ENCODE data around the gene DEDD. TPM values are rescaled to one million over a fixed set of nuclear protein-coding genes. Genes with fewer than 3 reads are reported as not detected.
A peak's percentile ranks its signal among the peaks of the same experiment; 100 is the strongest.

DEDD gene
- total and polyA plus RNA-seq, 2 donors (not counting 1 experiment from before 2014, with no cell fraction given) = 35.9 to 40.8 TPM

- CTCF ChIA-PET = interaction anchor here (0.6 to 8.7 kb wide), 41 partner anchors 7 to 641 kb away, joined by 3 to 142 read pairs (median 4); partner anchors contain the start of genes ARHGAP30, F11R, ITLN2 and NDUFS2
- H3K4me2 ChIP-seq (replicated peaks; ENCODE audit: low read depth, low read length, poor library complexity, severe bottlenecking) = peak within 1 kb of the TSS; percentile 87
Measured at GRCh38 chr1:161098210-161099068, 34.0 kb downstream of the DEDD start, which contains the start of gene KLHDC9. KLHDC9 (plus strand) TSS chr1:161098361; CDS start chr1:161098536, 175 bp downstream.

More at GRCh38 chr1:161098210-161099068, 34.0 kb downstream of the DEDD start, which contains the start of gene KLHDC9:
- Mint-ChIP-seq H3K9me3 (ENCODE audit: insufficient read depth) (no peaks in the 10 kb centered on the region), H3K27me3 (no peaks in the 10 kb centered on the region), H3K4me3 (peak within 1 kb of the TSS; percentile 94), H3K4me1 (peaks cover 33% of the 10 kb centered on the region), H3K27ac (peak within 1 kb of the TSS; percentile 96)
- Histone ChIP-seq H3K4me1 (ENCODE audit: control insufficient read depth in 2 of 2, insufficient read depth in 2 of 2, low read length in 2 of 2) (peaks cover 16 to 31% of the 10 kb centered on the region in 2 donors), H3K27me3 (replicated peaks in 1 of 4; ENCODE audit: control extremely low read depth in 1 of 4, control insufficient read depth in 3 of 4, insufficient read depth in 4 of 4, low read length in 3 of 4) (no peaks in the 10 kb centered on the region), H3K9me3 (ENCODE audit: control extremely low read depth in 1 of 3, control insufficient read depth in 2 of 3, insufficient read depth in 1 of 3, low read length in 2 of 3) (no peaks in the 10 kb centered on the region), H3K4me3 (ENCODE audit: control extremely low read depth in 1 of 5, extremely low read depth in 1 of 5, insufficient read depth in 1 of 5, low read depth in 2 of 5, low read length in 4 of 5) (peak within 1 kb of the TSS; percentile 51 to 71 (median 60)), H4K20me1 (ENCODE audit: control insufficient read depth, insufficient read depth, low read length, poor library complexity, severe bottlenecking) (no peaks in the 10 kb centered on the region), H3K79me2 (ENCODE audit: control insufficient read depth, insufficient read depth, low read length) (no peaks in the 10 kb centered on the region), H3K36me3 (replicated peaks in 1 of 2; ENCODE audit: control extremely low read depth in 1 of 2, control insufficient read depth in 1 of 2, extremely low read depth in 1 of 2, insufficient read depth in 2 of 2, low read length in 1 of 2) (peaks cover 0 to 24% of the 10 kb centered on the region in 2 experiments), H2AFZ (ENCODE audit: insufficient read depth, low read depth, low read length, poor library complexity, severe bottlenecking) (peak within 1 kb of the TSS; percentile 88), H3K9ac (ENCODE audit: low read length) (peak within 1 kb of the TSS; percentile 69), H3K27ac (ENCODE audit: low read length in 2 of 2) (peak within 1 kb of the TSS; percentile 45 to 57)
- 10% methylated on average over 71 of the region's 71 CpGs for WGBS (ENCODE audit: insufficient coverage)
- POLR2A ChIA-PET = interaction anchor here (0.6 to 2.8 kb wide), 14 partner anchors 18 to 259 kb away, joined by 3 to 23 read pairs (median 5); partner anchors contain the start of genes ARHGAP30, F11R and USF1
- peak; percentile 80 for ATAC-seq (ENCODE audit: low read depth)
- intact Hi-C loops (cut with micrococcal nuclease) = loop anchor here (1.0 to 10.0 kb wide), 8 partner anchors 19 to 286 kb away; partner anchors contain the start of genes ARHGAP30, DEDD, F11R and UFC1
- TF ChIP-seq EZH2 (IDR thresholded peaks at IDR 0.05; ENCODE audit: borderline replicate concordance, insufficient read depth, low read depth, low read length, poor library complexity, severe bottlenecking) = no peak
- TF ChIP-seq, protein P1, sequence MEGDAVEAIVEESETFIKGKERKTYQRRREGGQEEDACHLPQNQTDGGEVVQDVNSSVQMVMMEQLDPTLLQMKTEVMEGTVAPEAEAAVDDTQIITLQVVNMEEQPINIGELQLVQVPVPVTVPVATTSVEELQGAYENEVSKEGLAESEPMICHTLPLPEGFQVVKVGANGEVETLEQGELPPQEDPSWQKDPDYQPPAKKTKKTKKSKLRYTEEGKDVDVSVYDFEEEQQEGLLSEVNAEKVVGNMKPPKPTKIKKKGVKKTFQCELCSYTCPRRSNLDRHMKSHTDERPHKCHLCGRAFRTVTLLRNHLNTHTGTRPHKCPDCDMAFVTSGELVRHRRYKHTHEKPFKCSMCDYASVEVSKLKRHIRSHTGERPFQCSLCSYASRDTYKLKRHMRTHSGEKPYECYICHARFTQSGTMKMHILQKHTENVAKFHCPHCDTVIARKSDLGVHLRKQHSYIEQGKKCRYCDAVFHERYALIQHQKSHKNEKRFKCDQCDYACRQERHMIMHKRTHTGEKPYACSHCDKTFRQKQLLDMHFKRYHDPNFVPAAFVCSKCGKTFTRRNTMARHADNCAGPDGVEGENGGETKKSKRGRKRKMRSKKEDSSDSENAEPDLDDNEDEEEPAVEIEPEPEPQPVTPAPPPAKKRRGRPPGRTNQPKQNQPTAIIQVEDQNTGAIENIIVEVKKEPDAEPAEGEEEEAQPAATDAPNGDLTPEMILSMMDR (IDR thresholded peaks at IDR 0.05) = no peak
- peak; percentile 87 for DNase-seq
